Measurements from ENCODE around the gene FBXO17. TPM values are rescaled to one million over a fixed set of nuclear protein-coding genes. Genes with fewer than 3 reads are reported as not detected.

FBXO17 gene
- total and polyA plus RNA-seq, 2 donors (not counting 1 experiment from before 2014, with no cell fraction given): not detected

GRCh38 chr19:38899447-38900201 is 75.9 kb downstream of the FBXO17 start, which contains the start of the genes NFKBIB and SIRT2:
TSS of gene NFKBIB (plus strand) at chr19:38899969. CDS start at chr19:38900033, 64 bp downstream.
TSS of gene SIRT2 (minus strand) at chr19:38899618. CDS start at chr19:38899521, 97 bp downstream.
- WGBS (ENCODE audit: insufficient coverage): under 1% methylated on average over 64 of the region's 64 CpGs
- Mint-ChIP-seq H3K9me3 (ENCODE audit: insufficient read depth) (no peaks in the 10 kb centered on the region), H3K27ac (peak within 1 kb of the TSS; percentile 94), H3K4me1 (peaks cover 38% of the 10 kb centered on the region), H3K27me3 (no peaks in the 10 kb centered on the region), H3K4me3 (peak within 1 kb of the TSS; percentile 96)
- Histone ChIP-seq H3K27ac (ENCODE audit: low read length in 2 of 2) (peak within 1 kb of the TSS; percentile 89 to 99), H3K4me2 (replicated peaks; ENCODE audit: low read depth, low read length, poor library complexity, severe bottlenecking) (peak within 1 kb of the TSS; percentile 83), H4K20me1 (ENCODE audit: control insufficient read depth, insufficient read depth, low read length, poor library complexity, severe bottlenecking) (no peaks in the 10 kb centered on the region), H3K27me3 (replicated peaks in 1 of 4; ENCODE audit: control extremely low read depth in 1 of 4, control insufficient read depth in 3 of 4, insufficient read depth in 4 of 4, low read length in 3 of 4) (no peaks in the 10 kb centered on the region), H2AFZ (ENCODE audit: insufficient read depth, low read depth, low read length, poor library complexity, severe bottlenecking) (peak within 1 kb of the TSS; percentile 84), H3K79me2 (ENCODE audit: control insufficient read depth, insufficient read depth, low read length) (peaks cover 89% of the 10 kb centered on the region), H3K9ac (ENCODE audit: low read length) (peak within 1 kb of the TSS; percentile 95), H3K9me3 (ENCODE audit: control extremely low read depth in 1 of 3, control insufficient read depth in 2 of 3, insufficient read depth in 1 of 3, low read length in 2 of 3) (peaks cover 0 to 4% (median 0%) of the 10 kb centered on the region in 3 donors), H3K36me3 (replicated peaks in 1 of 2; ENCODE audit: control extremely low read depth in 1 of 2, control insufficient read depth in 1 of 2, extremely low read depth in 1 of 2, insufficient read depth in 2 of 2, low read length in 1 of 2) (peaks cover 0 to 6% of the 10 kb centered on the region in 2 experiments), H3K4me1 (ENCODE audit: control insufficient read depth in 2 of 2, insufficient read depth in 2 of 2, low read length in 2 of 2) (peaks cover 20 to 30% of the 10 kb centered on the region in 2 donors), H3K4me3 (ENCODE audit: control extremely low read depth in 1 of 5, extremely low read depth in 1 of 5, insufficient read depth in 1 of 5, low read depth in 2 of 5, low read length in 4 of 5) (peak within 1 kb of the TSS; percentile 85 to 95 (median 92))
- intact Hi-C loops (cut with micrococcal nuclease): loop anchor here (1.0 to 2.0 kb wide), 9 partner anchors 21 to 525 kb away; partner anchors contain the start of genes ACTN4, ECH1, EIF3K and FAM98C
- peak; percentile 100 for DNase-seq
- CTCF ChIA-PET: interaction anchor here (0.9 to 2.5 kb wide), 8 partner anchors 30 to 497 kb away, joined by 3 to 29 read pairs (median 4); partner anchors contain the start of genes ECH1, FAM98C, MRPS12 and SARS2
- peak; percentile 89 for ATAC-seq (ENCODE audit: low read depth)
- POLR2A ChIA-PET: interaction anchor here (0.5 to 1.9 kb wide), 9 partner anchors 31 to 281 kb away, joined by 3 to 13 read pairs (median 6); partner anchors contain the start of genes EIF3K, MAP4K1, MRPS12 and SARS2
- TF ChIP-seq EZH2 (IDR thresholded peaks at IDR 0.05; ENCODE audit: borderline replicate concordance, insufficient read depth, low read depth, low read length, poor library complexity, severe bottlenecking): no peak
- no peak for TF ChIP-seq CTCF (IDR thresholded peaks at IDR 0.05)

All from B cell (primary cell).